HG02759 (cell line): ENCODE results near the gene DENND5B.
"Not testable (repeated sequence)": the region's sequence is repeated elsewhere in the genome, so short reads cannot be mapped to it uniquely, and the experiment has no call there.

Experiments used
- ATAC-seq: cut with Tn5 transposase; IDR thresholded peaks from one replicate; pipeline ENCODE4 v1.9.1; 2021; ENCODE audit warnings: mild to moderate bottlenecking, moderate library complexity; ENCODE audit not compliant: unreplicated experiment

The DENND5B gene

DNA sequence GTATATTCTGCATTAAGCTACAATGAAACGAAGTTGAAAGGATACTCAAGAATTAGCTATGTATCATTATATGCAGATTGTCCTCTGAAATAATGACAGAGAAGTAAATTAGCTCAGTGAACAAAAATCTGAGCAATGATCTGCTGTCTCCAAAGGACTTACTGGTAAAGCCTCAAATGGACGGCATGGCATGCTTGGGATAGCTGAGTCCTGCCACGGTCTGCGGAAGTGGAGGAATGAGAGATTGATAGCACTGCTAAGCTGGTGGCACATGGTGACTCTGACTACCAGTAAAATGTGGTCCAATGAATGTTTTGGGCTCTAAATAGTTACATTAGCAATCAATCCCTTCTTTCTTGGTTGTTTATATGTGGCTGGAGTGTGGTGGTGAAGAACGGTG, 3.7 kb upstream of the DENND5B start:
- ATAC-seq, result no peak

DNA sequence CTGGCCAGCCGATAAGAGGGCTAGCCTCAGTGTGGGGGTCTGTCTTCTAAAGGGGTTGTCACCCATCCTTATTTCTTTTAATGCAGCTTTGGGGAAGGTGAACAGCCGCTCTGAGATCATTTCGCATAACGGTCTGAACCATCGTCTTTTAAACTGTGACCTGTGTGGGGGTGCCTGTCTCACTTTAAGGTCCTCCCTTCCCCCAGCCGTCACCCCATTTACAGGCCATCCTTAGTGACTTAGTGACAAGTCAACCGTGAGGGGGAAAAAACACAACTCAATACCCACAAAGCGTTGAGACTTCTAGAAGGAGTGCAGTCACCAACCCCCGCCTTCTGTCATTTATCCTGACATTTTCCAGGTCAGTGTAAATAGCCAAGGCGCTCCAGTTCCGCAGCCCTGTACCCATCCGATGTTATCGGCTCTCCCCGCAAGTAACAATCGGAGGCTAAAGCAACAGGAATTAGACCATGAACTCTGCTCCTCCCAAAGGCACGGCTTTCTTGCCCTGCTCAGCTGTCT, 505 bp upstream of the DENND5B start:
- peak; percentile 7 for ATAC-seq

DNA sequence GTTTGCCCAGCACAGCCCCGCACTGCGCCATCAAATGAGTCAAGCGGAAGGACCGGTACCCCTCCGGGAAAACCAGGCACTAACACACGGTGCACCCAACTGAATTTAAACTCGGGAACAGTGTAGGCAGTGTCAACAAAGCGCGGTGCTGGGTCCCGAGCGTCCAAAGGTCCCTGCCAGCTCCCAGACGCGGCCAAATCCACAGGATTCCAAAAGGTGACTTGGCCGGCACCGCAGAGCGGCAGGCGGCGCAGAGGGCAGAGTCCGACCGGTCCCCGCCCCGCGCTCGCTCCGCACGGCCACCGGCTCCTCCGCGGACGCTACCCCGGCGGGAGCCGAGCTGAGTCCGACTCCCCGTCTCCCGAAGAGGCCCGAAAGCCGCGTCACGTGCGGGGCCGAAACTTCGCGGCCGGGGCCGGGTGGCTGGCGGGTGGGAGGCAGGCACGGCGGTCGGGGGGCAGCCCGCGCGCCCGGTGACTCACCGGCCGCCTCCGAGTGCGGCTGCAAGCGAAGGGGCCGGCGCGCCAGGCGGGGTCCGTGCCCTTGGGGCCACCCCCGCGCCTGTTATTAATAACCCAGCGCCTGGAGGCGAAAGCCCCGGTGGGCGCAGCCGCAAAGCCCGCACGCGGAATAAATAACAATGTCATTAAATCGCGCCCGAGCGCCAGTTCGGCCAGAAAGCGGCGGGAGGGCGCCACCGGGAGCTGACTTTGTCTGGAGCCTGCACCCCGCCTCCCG, 863 bp downstream of the DENND5B start:
- peak; percentile 47 for ATAC-seq

DNA sequence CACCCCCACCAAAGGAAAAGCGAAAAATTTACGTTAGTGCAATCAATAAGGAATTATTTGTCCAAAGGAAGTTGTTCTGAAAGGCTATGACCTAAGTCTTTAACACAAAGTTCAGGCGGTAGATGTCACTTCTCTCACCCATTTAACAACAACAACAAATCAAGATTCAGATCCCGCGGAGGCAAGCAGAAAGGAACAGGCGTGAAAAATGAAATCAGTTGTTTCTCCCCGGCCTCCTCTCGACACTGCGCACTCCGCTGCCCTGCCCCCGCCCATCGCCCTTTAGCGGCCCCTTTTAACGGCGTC, 1.4 kb downstream of the DENND5B start:
- ATAC-seq, result no peak

DNA sequence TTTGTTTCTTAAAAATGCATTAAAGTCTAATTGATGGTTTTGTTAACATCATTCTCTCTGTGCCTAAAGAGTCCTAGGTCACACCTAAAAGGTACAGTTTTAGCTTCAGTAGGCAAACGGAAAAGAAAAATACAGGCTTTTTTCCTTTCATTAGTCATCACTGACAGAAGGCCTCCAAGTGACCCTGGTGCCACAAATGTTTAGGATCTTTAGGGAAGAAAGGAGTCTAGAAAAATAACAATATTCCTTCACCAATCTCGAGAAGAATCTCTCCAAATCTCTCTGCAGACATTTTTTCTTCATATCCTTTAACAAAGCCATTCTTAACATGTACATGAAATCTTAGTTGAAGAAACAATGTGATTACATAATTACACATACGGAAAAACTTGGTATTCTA, 2.0 kb downstream of the DENND5B start:
- ATAC-seq, result no peak

DNA sequence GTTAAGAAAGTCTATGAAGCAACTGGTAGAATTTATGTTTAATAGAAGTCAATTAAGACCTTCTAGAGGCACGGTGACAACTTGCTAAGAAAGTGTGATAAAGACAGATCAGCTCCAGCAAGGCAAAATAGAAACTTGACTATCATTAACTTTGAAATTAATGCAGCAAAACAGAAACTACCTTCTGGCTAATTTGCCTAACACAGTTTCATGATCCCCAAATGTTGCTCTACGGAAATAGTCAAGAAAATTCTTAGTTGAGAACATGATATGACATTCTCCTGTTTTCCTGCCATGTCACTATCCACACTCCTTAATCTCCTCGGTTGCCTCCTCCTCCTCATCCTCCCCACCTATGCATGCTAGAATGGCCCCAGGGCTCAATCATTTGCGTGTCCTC, 4.2 kb downstream of the DENND5B start:
- no peak for ATAC-seq

DNA sequence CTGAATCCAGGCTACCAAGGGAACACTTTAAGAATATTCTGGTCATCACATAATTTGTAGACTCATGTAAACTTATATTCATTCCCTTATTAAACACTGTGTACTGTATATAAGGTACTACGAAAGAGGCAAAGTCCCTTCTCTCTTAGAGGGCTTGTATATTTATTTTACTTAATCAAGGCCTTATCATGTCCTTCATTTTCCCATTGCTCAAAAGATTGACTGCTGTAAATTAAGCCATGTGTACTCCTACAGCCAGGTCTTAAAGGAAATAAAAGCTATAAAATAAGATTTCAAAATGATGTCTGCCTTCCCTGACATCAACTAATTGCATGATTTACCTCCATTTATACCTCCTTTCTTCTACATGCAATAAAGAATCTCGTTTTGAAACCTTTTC, 5.0 kb downstream of the DENND5B start:
- no peak for ATAC-seq

DNA sequence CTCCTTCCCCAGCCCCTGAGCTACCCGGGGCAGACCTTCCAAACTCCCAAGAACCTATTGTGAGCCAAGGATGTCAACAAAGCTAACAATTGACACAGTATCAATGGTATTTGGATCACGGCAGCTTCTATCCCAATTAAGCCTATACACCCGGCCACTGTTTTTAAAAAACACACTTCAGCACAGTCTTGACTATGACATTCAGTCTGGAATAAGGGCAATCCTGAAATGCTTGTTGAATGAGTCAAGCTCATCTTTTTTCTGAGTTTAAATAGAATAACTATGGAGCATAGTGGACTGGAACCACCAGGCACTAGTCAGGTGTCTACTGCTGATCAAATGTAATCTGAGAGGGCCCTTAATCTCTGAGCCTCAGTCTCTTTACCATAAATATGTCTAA, 5.7 kb downstream of the DENND5B start:
- no peak for ATAC-seq

DNA sequence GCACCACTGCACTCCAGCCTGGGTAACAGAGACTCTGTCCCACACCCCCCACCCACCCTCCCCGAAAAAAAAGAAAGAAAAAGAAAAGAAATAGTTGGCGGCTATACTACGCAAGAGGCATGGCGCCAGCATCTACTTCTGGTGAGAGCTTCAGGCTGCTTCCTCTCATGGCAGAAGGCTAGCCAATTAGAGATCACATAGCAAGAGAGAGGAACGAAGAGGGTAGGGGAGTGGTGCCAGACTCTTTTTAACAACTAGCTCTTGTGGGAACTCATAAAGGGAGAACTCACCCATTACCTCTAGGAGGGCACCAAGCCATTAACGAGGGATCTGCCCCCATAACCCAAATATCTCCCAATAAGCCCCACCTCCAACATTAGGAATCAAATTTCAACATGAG, 6.2 kb downstream of the DENND5B start:
- ATAC-seq, result no peak

DNA sequence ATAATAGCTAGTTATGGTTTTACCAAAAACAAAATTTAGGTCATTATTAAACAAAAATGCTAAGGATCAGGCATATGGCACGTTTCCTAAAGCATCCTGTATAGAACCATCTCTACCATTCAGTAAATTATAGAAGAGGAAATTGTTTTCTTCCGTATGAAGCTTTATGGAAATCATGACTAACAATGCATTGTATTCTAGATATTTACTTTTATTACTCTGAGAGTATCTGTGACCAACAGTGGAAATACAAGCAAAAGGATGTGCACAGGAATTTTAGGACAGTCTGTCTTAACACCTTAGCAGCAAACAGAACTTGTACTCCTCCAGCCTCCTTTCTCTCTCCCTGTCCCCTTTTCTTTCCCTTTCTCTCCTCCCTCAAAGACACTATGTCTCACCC, 7.1 kb downstream of the DENND5B start:
- ATAC-seq, result no peak

DNA sequence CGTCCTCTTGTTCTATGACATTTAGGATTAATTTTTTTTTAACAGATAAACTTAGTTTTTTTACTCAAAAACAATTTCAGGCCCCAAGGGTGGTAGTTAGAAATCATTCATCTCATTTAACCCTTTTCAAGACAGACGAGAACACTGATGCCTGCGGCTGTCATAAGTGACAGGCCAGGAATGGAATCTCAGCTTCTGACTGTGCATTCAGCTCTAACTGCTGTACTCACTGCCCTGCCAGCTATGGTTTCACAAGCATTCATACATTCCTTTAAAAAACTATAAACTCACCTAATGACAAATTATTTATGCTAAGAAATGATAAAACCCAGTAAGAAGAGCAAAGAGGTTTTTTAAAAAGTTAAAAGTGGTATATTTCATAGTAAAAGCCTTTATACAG, 8.8 kb downstream of the DENND5B start:
- no peak for ATAC-seq

DNA sequence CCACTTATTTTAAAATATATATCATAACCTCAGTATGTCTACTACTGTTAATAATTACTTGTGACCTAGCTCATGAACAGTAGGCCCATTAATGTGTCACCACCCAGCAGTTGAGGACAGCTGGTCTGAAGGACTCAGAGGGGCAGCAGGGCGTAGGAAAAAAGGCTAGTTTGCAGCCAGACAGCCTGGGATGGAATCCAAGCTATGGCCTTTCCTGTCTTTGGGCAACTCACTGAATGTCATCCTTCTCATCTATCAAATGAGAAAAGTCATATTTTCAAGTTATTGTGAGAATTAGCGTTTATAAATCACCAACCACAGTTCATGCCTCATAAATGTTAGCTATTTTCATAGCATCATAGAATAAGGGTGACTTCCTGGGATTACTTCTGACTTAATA, 12.3 kb downstream of the DENND5B start:
- ATAC-seq, result peak; percentile 75

DNA sequence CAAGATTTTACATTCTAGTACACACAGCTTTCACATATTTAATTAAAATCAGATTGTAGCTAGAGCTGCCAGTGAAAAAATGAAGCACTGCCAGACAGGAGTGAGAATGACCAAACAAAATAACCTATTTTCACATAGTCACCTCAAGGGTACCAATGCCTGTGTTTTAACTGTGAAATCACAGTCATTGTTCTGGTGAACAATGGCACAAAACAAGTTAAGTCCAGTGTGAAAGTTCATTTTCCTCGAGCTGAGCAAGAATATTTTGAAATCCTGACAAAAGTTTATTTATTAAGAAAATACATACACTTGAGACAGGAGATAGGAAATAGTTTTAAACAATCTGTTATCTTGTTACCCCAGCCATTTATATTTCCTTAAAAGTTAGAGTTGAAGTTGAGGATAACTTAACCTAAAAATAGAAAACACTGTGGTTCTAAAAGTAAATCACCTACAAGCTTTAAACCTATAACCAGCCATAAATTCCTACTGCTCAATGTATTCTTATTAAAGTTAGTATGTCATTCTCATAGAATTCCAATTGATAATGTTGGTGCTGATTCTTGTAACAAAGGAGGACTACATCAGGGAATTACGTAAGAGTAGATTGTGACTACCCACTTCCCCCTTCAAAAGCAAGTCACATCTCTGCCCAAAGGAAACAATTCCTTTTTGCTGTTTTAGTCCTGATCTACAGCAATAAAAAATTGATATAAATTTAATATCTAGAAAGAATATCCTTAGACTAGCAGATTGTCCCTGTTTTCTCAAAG, 15.9 kb downstream of the DENND5B start:
- no peak for ATAC-seq

DNA sequence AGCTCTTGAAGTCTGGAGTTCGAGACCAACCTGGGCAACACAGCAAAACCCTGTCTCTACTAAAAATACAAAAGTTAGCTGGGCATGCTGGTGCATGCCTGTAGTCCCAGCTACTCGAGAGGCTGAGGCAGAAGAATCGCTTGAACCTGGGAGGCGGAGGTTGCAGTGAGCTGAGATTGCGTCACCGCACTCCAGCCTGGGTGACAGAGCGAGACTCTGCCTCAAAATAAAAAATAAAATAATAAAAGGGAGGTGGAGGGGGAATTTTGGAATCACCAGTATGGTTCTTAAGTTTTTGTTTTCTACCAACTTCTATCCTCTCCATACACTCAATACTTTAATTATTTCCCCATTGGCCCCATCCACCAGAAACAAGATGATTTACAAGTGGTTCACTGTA, 16.6 kb downstream of the DENND5B start:
- not testable (repeated sequence) for ATAC-seq

DNA sequence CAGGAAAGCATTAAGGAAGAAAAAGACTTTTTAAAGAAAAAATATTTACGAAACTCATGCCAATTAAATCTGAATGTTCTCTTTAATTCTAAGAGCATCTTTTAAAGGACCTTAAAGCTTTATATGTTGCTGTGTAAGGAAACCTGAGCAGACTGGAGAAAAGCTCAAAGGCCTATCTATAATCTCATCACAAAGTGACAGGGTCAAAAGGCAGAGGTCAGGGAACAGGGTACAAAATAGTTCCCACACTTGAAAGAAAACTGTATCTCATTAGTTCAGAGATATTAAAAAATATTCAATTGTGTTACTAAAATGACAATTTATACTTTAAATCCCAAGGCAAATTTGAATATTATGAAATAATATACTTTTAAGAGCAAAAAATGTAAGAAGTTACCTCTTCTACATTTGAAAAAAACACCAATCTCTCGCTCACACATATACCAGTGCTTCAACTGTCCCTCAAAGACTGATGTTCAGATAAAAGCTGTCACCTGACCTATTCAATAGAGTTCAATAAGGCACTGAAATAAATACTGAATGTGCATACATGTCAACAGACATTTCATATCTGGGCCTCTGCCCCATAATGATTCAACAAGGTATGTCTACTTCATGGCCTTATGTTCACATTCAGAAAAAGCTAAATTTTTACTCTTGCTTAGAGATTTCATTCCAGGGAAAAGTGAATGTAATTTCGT, 17.9 kb downstream of the DENND5B start:
- no peak for ATAC-seq

DNA sequence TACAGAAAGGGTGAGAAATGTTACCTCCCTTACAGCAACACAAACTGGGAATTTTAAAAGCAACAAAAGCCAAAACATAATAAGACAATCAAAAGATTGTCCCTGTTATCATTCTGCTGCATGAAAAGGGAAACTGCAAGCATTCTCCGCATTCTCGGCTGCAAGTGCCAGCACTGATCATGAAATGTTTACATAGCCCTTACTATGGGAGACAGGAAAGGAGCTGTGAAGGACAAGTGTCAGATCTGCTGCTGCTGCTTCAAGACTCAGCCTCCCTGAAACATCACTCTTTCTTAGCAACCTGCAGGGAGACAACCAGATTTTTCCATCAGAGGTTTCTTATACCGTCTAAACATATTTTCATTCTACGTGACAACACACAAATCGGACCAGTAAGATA, 20.1 kb downstream of the DENND5B start:
- ATAC-seq, result no peak

DNA sequence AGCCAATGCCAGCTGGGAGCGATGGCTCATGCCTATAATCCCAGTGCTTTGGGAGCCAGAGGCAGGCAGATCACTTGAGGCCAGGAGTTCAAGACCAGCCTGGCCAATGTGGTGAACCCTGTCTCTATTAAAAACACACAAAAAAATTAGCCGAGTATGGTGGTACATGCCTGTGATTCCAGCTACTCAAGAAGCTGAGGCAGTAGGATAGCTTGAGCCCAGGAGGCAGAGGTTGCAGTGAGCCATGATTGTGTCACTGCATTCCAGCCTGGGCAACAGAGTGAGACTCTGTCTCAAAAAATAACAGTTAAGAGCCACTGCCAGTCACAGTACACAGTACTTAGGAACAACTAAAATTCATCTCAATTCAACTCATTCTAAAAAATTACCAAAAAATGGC, 21.4 kb downstream of the DENND5B start:
- ATAC-seq, result not testable (repeated sequence)

DNA sequence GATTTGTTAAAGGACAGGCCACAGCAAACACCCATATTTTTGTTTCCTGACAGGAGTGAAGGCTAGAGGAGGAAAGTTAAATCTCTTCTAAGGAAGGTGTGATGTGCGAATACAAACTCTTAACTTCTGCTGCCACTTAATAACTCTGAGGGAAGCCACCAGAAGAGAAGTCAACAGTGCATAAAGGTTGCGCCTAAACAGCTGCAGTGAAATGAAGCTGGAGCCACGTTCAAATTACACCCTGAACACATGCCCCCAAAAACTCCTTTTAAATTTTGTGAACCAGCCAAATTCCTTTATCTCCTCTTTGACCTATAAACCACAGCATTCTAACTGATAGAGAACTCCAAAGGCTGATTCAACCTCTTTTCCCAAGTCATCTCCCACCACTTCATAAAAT, 22.4 kb downstream of the DENND5B start:
- ATAC-seq, result no peak

DNA sequence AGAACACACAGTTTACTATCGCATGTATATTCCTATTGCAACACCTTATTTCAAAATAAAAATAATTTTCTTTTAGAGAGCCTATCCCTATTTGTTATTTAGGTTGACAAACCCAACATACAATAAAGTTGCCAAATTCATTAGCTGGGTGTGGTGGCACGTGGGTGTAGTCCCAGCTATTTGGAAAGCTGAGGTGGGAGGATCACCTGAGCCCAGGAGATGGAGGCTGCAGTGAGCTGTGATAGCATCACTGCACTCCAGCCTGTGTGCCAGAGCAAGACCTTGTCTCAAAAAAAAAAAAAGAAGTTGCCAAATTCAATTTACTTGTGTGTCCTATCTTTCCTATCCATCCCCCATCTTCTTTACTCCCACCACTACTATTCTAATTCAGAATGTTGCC, 23.9 kb downstream of the DENND5B start:
- no peak for ATAC-seq

DNA sequence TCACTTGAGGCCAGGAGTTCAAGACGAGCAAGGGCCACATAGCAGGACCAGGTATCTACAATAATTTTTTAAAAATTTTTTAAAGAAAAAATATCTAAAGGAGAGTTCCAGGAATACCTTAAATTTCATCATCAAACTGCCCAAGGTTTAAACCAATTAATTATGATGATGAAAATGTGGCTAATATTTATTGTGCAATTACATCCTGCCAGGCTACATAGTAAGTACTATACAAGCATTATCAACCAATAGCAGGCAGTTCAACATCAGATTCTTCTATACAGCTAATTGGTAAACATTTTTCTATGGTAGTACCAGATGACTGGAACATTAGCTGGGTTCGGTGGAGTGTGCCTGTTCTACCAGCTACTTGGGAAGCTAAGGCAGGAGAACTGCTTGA, 24.4 kb downstream of the DENND5B start:
- ATAC-seq, result no peak

DNA sequence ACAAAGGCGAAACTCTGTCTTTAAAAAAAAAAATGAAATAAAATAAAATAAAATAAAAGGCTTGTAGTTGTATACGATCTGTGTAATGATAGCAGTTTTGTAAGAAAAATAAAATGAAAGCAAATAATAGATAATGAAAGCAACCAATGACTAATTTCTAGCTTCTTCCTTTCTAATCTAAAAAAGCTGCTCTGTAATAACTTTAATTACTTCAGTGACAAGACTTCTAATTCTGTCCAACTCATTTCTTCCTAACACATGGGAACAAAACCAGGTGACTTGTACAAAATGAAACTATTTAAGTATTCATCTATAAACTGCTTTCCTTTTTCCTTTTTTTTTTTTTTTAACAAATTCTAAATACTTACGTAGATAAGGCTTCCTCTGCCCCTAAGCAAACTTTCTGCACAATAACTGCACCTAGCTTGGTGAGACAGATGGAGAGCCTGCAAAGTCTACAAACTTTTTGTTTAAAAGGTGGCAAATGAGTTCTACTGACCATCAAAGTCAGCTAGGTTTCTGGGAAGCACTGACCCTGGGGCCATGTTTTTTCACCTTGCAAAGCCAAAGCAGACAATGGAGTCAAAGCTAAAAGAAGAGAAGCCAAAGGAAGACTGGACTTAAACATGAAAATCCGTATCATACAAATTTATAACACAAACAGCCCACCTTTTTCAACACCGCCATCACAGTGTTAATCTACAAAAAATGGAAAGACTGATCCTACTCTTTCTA, 28.2 kb downstream of the DENND5B start:
- no peak for ATAC-seq
